ENCODE results near the gene TGFB1. TPM values are rescaled to one million over a fixed set of nuclear protein-coding genes. Genes with fewer than 3 reads are reported as not detected.
"Not testable (repeated sequence)": the region's sequence is repeated elsewhere in the genome, so short reads cannot be mapped to it uniquely, and the experiment has no call there.

The TGFB1 gene
- total RNA-seq, 2 experiments from 2014 or later = 108 to 110 TPM

DNA sequence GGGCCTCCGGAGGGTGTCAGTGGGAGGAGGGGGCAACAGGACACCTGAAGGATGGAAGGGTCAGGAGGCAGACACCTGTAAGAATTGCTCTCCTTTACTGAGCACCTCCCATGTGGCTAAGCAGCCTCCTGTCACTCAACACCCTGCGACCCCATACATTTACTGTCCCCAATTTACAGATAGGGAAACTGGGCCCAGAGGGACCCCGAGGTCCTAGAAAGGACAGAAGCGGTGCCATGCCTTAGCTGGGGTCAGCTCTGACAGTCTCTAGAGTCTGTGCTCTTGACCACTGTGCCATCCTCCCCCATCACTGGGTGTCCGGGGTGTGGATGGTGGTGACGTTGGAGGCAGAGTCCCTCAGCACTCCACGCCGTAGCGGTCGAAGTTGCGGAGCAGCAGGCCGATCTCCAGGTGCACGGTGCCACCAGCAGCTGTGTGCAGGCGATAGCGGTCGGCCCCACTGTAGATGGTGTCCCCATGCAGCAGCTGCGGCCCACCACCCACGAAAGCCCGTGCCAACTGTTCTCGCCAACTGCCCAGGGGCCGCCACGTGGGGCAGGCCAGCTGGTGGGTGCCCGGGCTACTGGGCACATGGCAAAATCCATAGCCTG lies 726 bp upstream of the TGFB1 start:
- intact Hi-C loops (cut with micrococcal nuclease) = loop anchor here (5.0 kb wide), 2 partner anchors 152 to 193 kb away; no protein-coding TSS in a partner anchor
- Mint-ChIP-seq H3K4me1 (ENCODE audit: low read depth) (peaks cover 50% of the 10 kb centered on the region), H3K27me3 (no peaks in the 10 kb centered on the region), H3K9me3 (no peaks in the 10 kb centered on the region), H3K36me3 (peaks cover 20% of the 10 kb centered on the region), H3K4me3 (peak overlapping the region; percentile 81), H3K27ac (peak overlapping the region; percentile 94)
- ChIA-PET CTCF (interaction anchor here (0.8 to 6.1 kb wide), 2 partner anchors 10 to 61 kb away, joined by 3 to 69 read pairs; partner anchors contain the start of gene B9D2), POLR2A (interaction anchor here (1.6 kb wide), 1 partner anchor 9 kb away, joined by 11 read pairs; the partner anchor contains the start of gene B9D2)
- DNase-seq = no peak

DNA sequence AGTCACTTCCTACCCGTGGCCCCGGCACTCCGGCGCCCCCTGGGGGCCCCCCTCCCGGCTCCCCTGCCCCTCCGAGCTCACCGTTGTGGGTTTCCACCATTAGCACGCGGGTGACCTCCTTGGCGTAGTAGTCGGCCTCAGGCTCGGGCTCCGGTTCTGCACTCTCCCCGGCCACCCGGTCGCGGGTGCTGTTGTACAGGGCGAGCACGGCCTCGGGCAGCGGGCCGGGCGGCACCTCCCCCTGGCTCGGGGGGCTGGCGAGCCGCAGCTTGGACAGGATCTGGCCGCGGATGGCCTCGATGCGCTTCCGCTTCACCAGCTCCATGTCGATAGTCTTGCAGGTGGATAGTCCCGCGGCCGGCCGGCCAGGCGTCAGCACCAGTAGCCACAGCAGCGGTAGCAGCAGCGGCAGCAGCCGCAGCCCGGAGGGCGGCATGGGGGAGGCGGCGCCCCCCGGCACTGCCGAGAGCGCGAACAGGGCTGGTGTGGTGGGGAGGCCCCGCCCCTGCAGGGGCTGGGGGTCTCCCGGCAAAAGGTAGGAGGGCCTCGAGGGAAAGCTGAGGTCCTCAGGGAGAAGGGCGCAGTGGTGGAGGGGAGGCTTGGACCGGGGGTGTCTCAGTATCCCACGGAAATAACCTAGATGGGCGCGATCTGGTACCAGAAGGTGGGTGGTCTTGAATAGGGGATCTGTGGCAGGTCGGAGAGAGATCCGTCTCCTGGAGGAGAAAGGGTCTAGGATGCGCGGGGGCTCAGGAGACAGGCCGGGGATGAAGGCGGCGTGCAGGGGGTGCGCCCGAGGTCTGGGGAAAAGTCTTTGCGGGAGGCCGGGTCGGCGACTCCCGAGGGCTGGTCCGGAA lies 885 bp downstream of the TGFB1 start:
- Mint-ChIP-seq H3K36me3 (peaks cover 31% of the 10 kb centered on the region), H3K4me3 (peak overlapping the region; percentile 95), H3K27me3 (no peaks in the 10 kb centered on the region), H3K27ac (peak overlapping the region; percentile 94), H3K9me3 (no peaks in the 10 kb centered on the region), H3K4me1 (ENCODE audit: low read depth) (peaks cover 55% of the 10 kb centered on the region)
- intact Hi-C loops (cut with micrococcal nuclease) = loop anchor here (1.0 to 5.0 kb wide), 5 partner anchors 44 to 194 kb away; partner anchors contain the start of genes BCKDHA and EXOSC5
- peak; percentile 83 for DNase-seq
- POLR2A ChIA-PET = interaction anchor here (0.8 to 6.6 kb wide), 10 partner anchors 11 to 201 kb away, joined by 3 to 43 read pairs (median 4); partner anchors contain the start of genes B9D2 and HNRNPUL1
- CTCF ChIA-PET = interaction anchor here (0.6 to 6.1 kb wide), 19 partner anchors 9 to 1206 kb away, joined by 3 to 69 read pairs (median 4); partner anchors contain the start of genes B9D2, DMAC2 and HNRNPUL1

DNA sequence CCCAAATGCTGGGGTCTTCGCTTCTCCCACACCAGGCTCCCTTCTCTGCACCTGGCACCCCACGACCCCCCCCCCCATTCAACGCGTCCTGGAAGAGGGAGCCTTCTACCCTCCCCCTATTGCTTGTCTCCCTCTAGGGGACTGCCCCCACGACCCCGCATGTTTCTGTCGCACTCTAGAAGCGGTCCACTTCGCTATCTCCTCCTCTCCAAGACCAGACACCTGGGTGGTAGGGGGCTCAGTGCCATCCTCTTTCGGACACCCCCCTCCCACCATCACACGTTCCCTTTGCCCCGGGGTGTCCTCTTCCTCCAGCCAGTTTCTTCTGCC lies 1.5 kb downstream of the TGFB1 start:
- no peak for DNase-seq
- CTCF ChIA-PET = interaction anchor here (0.9 to 6.1 kb wide), 19 partner anchors 8 to 245 kb away, joined by 3 to 69 read pairs (median 4); partner anchors contain the start of genes B9D2, DMAC2 and HNRNPUL1
- peaks cover 49% of the 10 kb centered on the region for H3K4me1 Mint-ChIP-seq (ENCODE audit: low read depth)

DNA sequence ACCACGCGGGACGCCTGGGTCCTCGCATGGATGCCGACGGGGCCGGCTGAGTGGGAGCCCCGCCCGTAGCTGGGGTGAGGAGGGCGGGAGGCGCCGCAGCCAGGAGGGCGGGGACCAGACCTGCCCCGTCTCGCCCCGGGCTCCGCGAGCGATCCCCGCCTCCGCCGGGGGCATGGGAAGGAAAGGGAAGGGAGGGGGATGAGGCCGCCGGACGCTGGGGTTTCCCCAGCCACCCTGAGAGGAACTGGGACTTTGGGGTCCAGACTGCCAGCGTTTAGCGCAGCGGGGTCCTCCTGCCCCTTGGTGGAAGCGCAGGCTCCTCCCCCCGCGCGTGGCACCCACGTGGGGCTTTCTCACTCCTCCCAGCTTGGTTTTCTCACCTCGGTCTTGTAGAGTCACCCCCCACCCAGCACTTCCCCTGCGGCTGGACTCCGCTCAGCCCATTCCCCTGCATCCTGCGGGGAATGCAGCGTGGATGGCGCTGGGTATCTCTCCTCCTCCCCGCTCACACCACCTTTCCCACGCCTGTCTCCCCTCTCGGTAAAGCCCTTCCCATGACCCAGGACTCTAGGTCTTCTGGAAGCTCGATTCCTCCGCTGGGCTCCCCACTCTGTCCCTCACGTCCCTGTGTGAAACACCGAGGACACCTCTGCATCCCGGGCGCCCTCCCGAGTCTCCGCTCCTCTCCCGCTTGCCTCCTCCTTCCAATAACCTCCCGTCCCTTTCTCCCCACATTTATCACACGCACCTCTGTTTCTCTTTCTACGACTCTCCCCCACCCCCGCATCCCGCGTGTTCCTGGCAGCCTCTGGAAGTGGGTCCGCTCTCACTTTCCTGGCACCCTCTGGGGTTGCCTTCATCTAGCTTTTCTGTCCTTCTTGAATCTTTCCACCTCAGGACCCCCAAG lies 2.1 kb downstream of the TGFB1 start:
- Mint-ChIP-seq H3K4me1 (ENCODE audit: low read depth) (peaks cover 43% of the 10 kb centered on the region), H3K9me3 (no peaks in the 10 kb centered on the region), H3K27me3 (no peaks in the 10 kb centered on the region), H3K27ac (peak overlapping the region; percentile 94), H3K4me3 (peak overlapping the region; percentile 95), H3K36me3 (peaks cover 35% of the 10 kb centered on the region)
- ChIA-PET CTCF (interaction anchor here (0.9 to 6.1 kb wide), 19 partner anchors 8 to 245 kb away, joined by 3 to 69 read pairs (median 4); partner anchors contain the start of genes B9D2 and HNRNPUL1), POLR2A (interaction anchor here (0.6 to 6.6 kb wide), 14 partner anchors 12 to 566 kb away, joined by 3 to 43 read pairs (median 4); partner anchors contain the start of genes B9D2 and HNRNPUL1)
- peak; percentile 87 for DNase-seq
- intact Hi-C loops (cut with micrococcal nuclease) = loop anchor here (1.0 to 5.0 kb wide), 6 partner anchors 24 to 196 kb away; partner anchors contain the start of genes BCKDHA and EXOSC5

More for the DNA sequence above, 1.5 kb downstream of the TGFB1 start:
- intact Hi-C loops (cut with micrococcal nuclease) = loop anchor here (1.0 to 5.0 kb wide), 5 partner anchors 44 to 195 kb away; partner anchors contain the start of genes BCKDHA and EXOSC5
- no peaks in the 10 kb centered on the region for H3K9me3 Mint-ChIP-seq
- H3K4me3 Mint-ChIP-seq = peak overlapping the region; percentile 95
- peaks cover 33% of the 10 kb centered on the region for H3K36me3 Mint-ChIP-seq
- POLR2A ChIA-PET = interaction anchor here (0.7 to 6.6 kb wide), 10 partner anchors 12 to 567 kb away, joined by 3 to 43 read pairs (median 4); partner anchors contain the start of genes B9D2 and HNRNPUL1
- H3K27me3 Mint-ChIP-seq = no peaks in the 10 kb centered on the region
- H3K27ac Mint-ChIP-seq = peak overlapping the region; percentile 94

DNA sequence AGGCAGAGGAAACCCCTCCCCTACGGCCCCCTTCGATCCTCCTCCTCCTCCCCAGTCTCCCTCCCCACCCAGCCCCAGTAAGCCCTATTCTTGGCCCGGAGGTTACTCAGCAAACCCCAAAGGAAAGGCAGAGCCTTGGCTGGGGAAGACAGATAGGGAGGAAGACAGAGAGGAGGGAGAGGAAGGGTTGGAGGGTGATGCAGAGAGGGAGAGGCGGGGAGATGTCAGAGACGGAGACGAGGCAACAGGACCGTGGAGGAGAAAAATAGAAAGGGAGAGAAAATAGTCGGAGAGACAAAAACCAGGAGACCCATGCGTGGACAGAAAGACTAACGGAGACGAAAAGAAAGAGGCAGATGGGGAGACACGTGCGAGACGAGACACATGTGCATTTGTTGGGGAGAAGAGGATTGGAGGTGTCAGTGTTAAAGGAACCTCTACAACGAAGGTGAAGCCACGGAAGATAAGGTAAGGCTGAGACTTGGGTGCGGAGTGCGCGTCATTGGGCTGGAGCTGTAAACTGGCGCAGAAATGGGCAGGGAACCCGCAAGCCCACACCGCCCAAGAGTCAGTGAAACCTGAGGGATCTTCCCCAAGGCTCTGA lies 2.9 kb downstream of the TGFB1 start:
- H3K27me3 Mint-ChIP-seq = no peaks in the 10 kb centered on the region
- ChIA-PET CTCF (interaction anchor here (1.0 to 6.1 kb wide), 11 partner anchors 14 to 246 kb away, joined by 3 to 69 read pairs (median 6); partner anchors contain the start of gene B9D2), POLR2A (interaction anchor here (0.6 to 6.6 kb wide), 10 partner anchors 13 to 198 kb away, joined by 3 to 43 read pairs (median 6); partner anchors contain the start of genes B9D2 and HNRNPUL1)
- peaks cover 39% of the 10 kb centered on the region for H3K36me3 Mint-ChIP-seq
- H3K4me3 Mint-ChIP-seq = peak overlapping the region; percentile 95
- H3K27ac Mint-ChIP-seq = peak overlapping the region; percentile 94
- H3K9me3 Mint-ChIP-seq = no peaks in the 10 kb centered on the region
- H3K4me1 Mint-ChIP-seq (ENCODE audit: low read depth) = peaks cover 36% of the 10 kb centered on the region
- intact Hi-C loops (cut with micrococcal nuclease) = loop anchor here (1.0 to 5.0 kb wide), 3 partner anchors 24 to 196 kb away; no protein-coding TSS in a partner anchor
- peak; percentile 23 for DNase-seq

DNA sequence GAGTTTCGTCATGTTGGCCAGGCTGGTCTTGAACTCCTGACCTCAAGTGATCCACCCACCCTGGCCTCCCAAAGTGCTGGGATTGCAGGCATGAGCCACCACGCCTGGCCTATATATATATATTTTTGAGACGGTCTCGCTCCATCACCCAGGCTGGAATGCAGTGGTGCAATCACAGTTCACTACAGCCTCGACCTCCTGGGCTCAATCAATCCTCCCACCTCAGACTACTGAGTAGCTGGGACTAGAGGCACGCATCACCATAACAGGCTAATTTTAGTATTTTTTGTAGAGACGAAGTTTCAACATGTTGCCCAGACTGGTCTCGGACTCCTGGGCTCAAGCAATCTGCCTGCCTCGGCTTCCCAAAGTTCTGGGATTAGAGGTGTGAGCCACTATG lies 6.8 kb downstream of the TGFB1 start:
- H3K9me3 Mint-ChIP-seq; H3K27ac Mint-ChIP-seq; H3K27me3 Mint-ChIP-seq; DNase-seq; H3K4me3 Mint-ChIP-seq; intact Hi-C loops (cut with micrococcal nuclease); CTCF ChIA-PET: not testable (repeated sequence)
- POLR2A ChIA-PET = interaction anchor here (0.8 kb wide), 1 partner anchor 11 kb away, joined by 6 read pairs; no protein-coding TSS in a partner anchor
- peaks cover 49% of the 10 kb centered on the region for H3K36me3 Mint-ChIP-seq
- H3K4me1 Mint-ChIP-seq (ENCODE audit: low read depth) = peaks cover 40% of the 10 kb centered on the region

- H3K27me3 Mint-ChIP-seq = no peaks in the 10 kb centered on the region
- no peak overlapping the region for H3K4me3 Mint-ChIP-seq
- POLR2A ChIA-PET = no interaction called here
- H3K36me3 Mint-ChIP-seq = peaks cover 48% of the 10 kb centered on the region
- H3K4me1 Mint-ChIP-seq (ENCODE audit: low read depth) = peaks cover 31% of the 10 kb centered on the region
- peak overlapping the region; percentile 1 for H3K27ac Mint-ChIP-seq
- CTCF ChIA-PET = interaction anchor here (0.9 to 1.1 kb wide), 2 partner anchors 8 to 95 kb away, joined by 3 read pairs; no protein-coding TSS in a partner anchor
- no peak for DNase-seq
- intact Hi-C loops (cut with micrococcal nuclease) = no loop called here
- H3K9me3 Mint-ChIP-seq = no peaks in the 10 kb centered on the region
Observed at GRCh38 chr19:41344162-41344561, 9.6 kb downstream of the TGFB1 start.

- Mint-ChIP-seq H3K36me3 (peaks cover 41% of the 10 kb centered on the region), H3K4me3 (no peak overlapping the region), H3K9me3 (no peaks in the 10 kb centered on the region), H3K27ac (peak overlapping the region; percentile 45), H3K27me3 (no peaks in the 10 kb centered on the region), H3K4me1 (ENCODE audit: low read depth) (peaks cover 25% of the 10 kb centered on the region)
- POLR2A ChIA-PET = interaction anchor here (0.7 to 1.2 kb wide), 2 partner anchors 15 to 38 kb away, joined by 3 to 4 read pairs; no protein-coding TSS in a partner anchor
- intact Hi-C loops (cut with micrococcal nuclease) = no loop called here
- CTCF ChIA-PET = interaction anchor here (0.7 to 1.3 kb wide), 2 partner anchors 10 to 79 kb away, joined by 3 read pairs; no protein-coding TSS in a partner anchor
- no peak for DNase-seq
Observed at GRCh38 chr19:41341669-41342490, 11.8 kb downstream of the TGFB1 start.

- no peaks in the 10 kb centered on the region for H3K27me3 Mint-ChIP-seq
- no peak overlapping the region for H3K27ac Mint-ChIP-seq
- ChIA-PET POLR2A (no interaction called here), CTCF (no interaction called here)
- H3K9me3 Mint-ChIP-seq = no peaks in the 10 kb centered on the region
- no peak for DNase-seq
- H3K4me1 Mint-ChIP-seq (ENCODE audit: low read depth) = peaks cover 29% of the 10 kb centered on the region
- H3K4me3 Mint-ChIP-seq = no peak overlapping the region
- H3K36me3 Mint-ChIP-seq = peaks cover 38% of the 10 kb centered on the region
- intact Hi-C loops (cut with micrococcal nuclease) = no loop called here
Observed at GRCh38 chr19:41339936-41340335, 13.8 kb downstream of the TGFB1 start.

- intact Hi-C loops (cut with micrococcal nuclease) = no loop called here
- POLR2A ChIA-PET = no interaction called here
- Mint-ChIP-seq H3K36me3 (peaks cover 40% of the 10 kb centered on the region), H3K27ac (no peak overlapping the region), H3K9me3 (no peaks in the 10 kb centered on the region), H3K4me1 (ENCODE audit: low read depth) (peaks cover 31% of the 10 kb centered on the region), H3K27me3 (no peaks in the 10 kb centered on the region), H3K4me3 (no peak overlapping the region)
- CTCF ChIA-PET = interaction anchor here (0.9 kb wide), 1 partner anchor 26 kb away, joined by 3 read pairs; the partner anchor contains the start of gene CCDC97
- DNase-seq = no peak
Observed at GRCh38 chr19:41335467-41335866, 18.3 kb downstream of the TGFB1 start.

Data from activated CD4-positive, alpha-beta memory T cell treated with anti-CD3 and anti-CD28 coated beads for 36 hours (primary cell).